Measurements from ENCODE around the gene AMHR2. TPM values are rescaled to one million over a fixed set of nuclear protein-coding genes. Genes with fewer than 3 reads are reported as not detected.

The AMHR2 gene
- total and polyA plus RNA-seq, 9 of the 15 experiments (the other 6 are each of a cell fraction or from before 2014, with no cell fraction given): 8.9 to 49.7 (median 19.3) TPM

DNA sequence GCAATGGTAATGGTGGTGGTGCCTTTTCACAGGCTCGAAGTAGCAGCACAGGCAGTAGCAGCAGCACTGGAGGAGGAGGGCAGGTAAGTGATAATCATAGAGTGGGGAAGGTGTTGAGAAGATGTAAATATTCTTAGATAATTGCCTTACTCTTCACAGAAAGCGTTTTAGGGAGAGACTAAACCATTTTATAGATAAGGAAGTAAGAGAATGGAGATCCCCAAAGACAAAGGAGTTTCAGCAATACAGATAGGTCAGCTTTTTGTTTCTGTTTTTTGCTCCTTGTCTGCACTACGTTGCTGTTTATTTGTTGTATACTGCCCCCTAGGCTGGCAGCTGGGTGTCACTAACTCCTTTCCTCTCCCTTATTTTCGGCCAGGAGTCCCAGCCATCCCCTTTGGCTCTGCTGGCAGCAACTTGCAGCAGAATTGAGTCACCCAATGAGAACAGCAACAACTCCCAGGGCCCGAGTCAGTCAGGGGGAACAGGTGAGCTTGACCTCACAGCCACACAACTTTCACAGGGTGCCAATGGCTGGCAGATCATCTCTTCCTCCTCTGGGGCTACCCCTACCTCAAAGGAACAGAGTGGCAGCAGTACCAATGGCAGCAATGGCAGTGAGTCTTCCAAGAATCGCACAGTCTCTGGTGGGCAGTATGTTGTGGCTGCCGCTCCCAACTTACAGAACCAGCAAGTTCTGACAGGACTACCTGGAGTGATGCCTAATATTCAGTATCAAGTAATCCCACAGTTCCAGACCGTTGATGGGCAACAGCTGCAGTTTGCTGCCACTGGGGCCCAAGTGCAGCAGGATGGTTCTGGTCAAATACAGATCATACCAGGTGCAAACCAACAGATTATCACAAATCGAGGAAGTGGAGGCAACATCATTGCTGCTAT is 41.7 kb upstream of the AMHR2 start:
- 55% methylated on average over 9 of the region's 9 CpGs for WGBS (ENCODE audit: insufficient coverage, low coverage, missing lambda C conversion rate)
- H3K27ac ChIP-seq (ENCODE audit: extremely low read depth, low read depth, low read length): peak overlapping the region; percentile 73
- TSS peak; percentile 57 for BruUV-seq (replicated peaks)
- in situ Hi-C loops (cut with MboI): no loop called here
- H3K9me1 ChIP-seq (ENCODE audit: control insufficient read depth, insufficient read depth, low read length): no peaks in the 10 kb centered on the region
- peaks cover 50% of the 10 kb centered on the region for H3K36me3 ChIP-seq (ENCODE audit: control insufficient read depth, insufficient read depth, low read length)
- H3K4me2 ChIP-seq (ENCODE audit: insufficient read depth, low read length): peak overlapping the region; percentile 77
- ATAC-seq: no peak
- H3K4me3 ChIP-seq: peak overlapping the region; percentile 62
- H2AFZ ChIP-seq (ENCODE audit: low read depth, low read length): no peak overlapping the region
- H3K4me1 ChIP-seq (replicated peaks in 1 of 2; ENCODE audit: control insufficient read depth in 2 of 2, insufficient read depth in 2 of 2, low read length in 2 of 2): peaks cover 36 to 38% of the 10 kb centered on the region in 2 experiments
- no peaks in the 10 kb centered on the region for H4K20me1 ChIP-seq (replicated peaks; ENCODE audit: control insufficient read depth, insufficient read depth, low read length)
- CTCF ChIA-PET (ENCODE audit: low intra/inter-chr PET ratio): interaction anchor here (1.2 to 3.5 kb wide), 3 partner anchors 27 to 58 kb away, joined by 5 to 20 read pairs (median 6); no protein-coding TSS in a partner anchor
- H3K9me3 ChIP-seq (replicated peaks; ENCODE audit: control insufficient read depth, insufficient read depth, low read depth, low read length): no peaks in the 10 kb centered on the region
- H3K27me3 ChIP-seq (ENCODE audit: control insufficient read depth in 2 of 2, insufficient read depth in 2 of 2, low read length in 2 of 2): no peaks in the 10 kb centered on the region
- POLR2A ChIA-PET: interaction anchor here (0.6 to 1.7 kb wide), 5 partner anchors 20 to 55 kb away, joined by 3 to 5 read pairs (median 3); no protein-coding TSS in a partner anchor
- intact Hi-C loops (cut with micrococcal nuclease): loop anchor here (1.0 to 2.0 kb wide), 2 partner anchors 30 to 39 kb away; no protein-coding TSS in a partner anchor
- H3K79me2 ChIP-seq (ENCODE audit: control insufficient read depth, insufficient read depth, low read length): peaks cover 57% of the 10 kb centered on the region
- peak; percentile 70 for FAIRE-seq
- DNase-seq (ENCODE audit: extremely low read depth in 1 of 4, low spot score in 3 of 4): peak in 3 of 4 experiments; percentile 23 to 77 (median 34)
- H3K9ac ChIP-seq (ENCODE audit: insufficient read depth in 1 of 2, low read depth in 2 of 2, low read length in 2 of 2): peak overlapping the region; percentile 70
- TF ChIP-seq ZNF23 (CRISPR knock-in tag; IDR thresholded peaks at IDR 0.05) (no peak), CAMTA2 (CRISPR knock-in tag; conservative IDR thresholded peaks at IDR 0.05) (no peak), ATF7 (IDR thresholded peaks at IDR 0.05) (peak; percentile 46; the same call in 1 of the 2 replicates), ZKSCAN3 (CRISPR knock-in tag; IDR thresholded peaks at IDR 0.05) (no peak), ZNF589 (CRISPR knock-in tag; IDR thresholded peaks at IDR 0.05; ENCODE audit: low read depth) (no peak), ZKSCAN1 (IDR thresholded peaks at IDR 0.05; ENCODE audit: low read depth, low read length) (no peak), SRF (CRISPR knock-in tag; IDR thresholded peaks at IDR 0.05) (no peak), DIDO1 (tag; IDR thresholded peaks at IDR 0.05; ENCODE audit: low read depth) (no peak), PML (IDR thresholded peaks at IDR 0.05; ENCODE audit: low read length) (no peak), JUND (IDR thresholded peaks at IDR 0.05; ENCODE audit: borderline replicate concordance, low read depth, low read length) (peak; percentile 40; the same call in 1 of the 2 replicates), JUND (tag; IDR thresholded peaks at IDR 0.05; ENCODE audit: borderline replicate concordance, low read depth, low read length) (peak; percentile 23; the same call in 1 of the 3 replicates)
- TF ChIP-seq, protein P1, sequence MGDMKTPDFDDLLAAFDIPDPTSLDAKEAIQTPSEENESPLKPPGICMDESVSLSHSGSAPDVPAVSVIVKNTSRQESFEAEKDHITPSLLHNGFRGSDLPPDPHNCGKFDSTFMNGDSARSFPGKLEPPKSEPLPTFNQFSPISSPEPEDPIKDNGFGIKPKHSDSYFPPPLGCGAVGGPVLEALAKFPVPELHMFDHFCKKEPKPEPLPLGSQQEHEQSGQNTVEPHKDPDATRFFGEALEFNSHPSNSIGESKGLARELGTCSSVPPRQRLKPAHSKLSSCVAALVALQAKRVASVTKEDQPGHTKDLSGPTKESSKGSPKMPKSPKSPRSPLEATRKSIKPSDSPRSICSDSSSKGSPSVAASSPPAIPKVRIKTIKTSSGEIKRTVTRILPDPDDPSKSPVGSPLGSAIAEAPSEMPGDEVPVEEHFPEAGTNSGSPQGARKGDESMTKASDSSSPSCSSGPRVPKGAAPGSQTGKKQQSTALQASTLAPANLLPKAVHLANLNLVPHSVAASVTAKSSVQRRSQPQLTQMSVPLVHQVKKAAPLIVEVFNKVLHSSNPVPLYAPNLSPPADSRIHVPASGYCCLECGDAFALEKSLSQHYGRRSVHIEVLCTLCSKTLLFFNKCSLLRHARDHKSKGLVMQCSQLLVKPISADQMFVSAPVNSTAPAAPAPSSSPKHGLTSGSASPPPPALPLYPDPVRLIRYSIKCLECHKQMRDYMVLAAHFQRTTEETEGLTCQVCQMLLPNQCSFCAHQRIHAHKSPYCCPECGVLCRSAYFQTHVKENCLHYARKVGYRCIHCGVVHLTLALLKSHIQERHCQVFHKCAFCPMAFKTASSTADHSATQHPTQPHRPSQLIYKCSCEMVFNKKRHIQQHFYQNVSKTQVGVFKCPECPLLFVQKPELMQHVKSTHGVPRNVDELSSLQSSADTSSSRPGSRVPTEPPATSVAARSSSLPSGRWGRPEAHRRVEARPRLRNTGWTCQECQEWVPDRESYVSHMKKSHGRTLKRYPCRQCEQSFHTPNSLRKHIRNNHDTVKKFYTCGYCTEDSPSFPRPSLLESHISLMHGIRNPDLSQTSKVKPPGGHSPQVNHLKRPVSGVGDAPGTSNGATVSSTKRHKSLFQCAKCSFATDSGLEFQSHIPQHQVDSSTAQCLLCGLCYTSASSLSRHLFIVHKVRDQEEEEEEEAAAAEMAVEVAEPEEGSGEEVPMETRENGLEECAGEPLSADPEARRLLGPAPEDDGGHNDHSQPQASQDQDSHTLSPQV (IDR thresholded peaks at IDR 0.05): peak; percentile 68
- TF ChIP-seq, protein P2, sequence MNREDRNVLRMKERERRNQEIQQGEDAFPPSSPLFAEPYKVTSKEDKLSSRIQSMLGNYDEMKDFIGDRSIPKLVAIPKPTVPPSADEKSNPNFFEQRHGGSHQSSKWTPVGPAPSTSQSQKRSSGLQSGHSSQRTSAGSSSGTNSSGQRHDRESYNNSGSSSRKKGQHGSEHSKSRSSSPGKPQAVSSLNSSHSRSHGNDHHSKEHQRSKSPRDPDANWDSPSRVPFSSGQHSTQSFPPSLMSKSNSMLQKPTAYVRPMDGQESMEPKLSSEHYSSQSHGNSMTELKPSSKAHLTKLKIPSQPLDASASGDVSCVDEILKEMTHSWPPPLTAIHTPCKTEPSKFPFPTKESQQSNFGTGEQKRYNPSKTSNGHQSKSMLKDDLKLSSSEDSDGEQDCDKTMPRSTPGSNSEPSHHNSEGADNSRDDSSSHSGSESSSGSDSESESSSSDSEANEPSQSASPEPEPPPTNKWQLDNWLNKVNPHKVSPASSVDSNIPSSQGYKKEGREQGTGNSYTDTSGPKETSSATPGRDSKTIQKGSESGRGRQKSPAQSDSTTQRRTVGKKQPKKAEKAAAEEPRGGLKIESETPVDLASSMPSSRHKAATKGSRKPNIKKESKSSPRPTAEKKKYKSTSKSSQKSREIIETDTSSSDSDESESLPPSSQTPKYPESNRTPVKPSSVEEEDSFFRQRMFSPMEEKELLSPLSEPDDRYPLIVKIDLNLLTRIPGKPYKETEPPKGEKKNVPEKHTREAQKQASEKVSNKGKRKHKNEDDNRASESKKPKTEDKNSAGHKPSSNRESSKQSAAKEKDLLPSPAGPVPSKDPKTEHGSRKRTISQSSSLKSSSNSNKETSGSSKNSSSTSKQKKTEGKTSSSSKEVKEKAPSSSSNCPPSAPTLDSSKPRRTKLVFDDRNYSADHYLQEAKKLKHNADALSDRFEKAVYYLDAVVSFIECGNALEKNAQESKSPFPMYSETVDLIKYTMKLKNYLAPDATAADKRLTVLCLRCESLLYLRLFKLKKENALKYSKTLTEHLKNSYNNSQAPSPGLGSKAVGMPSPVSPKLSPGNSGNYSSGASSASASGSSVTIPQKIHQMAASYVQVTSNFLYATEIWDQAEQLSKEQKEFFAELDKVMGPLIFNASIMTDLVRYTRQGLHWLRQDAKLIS (CRISPR knock-in tag; IDR thresholded peaks at IDR 0.05): 0 out of 2 replicates have a peak, but pooled peaks have one; percentile 52

Measured in K562 (cell line).